Testis (tissue), 2 donors: ENCODE results near the gene ELK4.

Experiments
- CTCF ChIP-seq, 3 experiments: fragments of 450-650 bp in 2 of 3; fragments of 200-600 bp in 1 of 3; sonication (generic) in 1 of 3; IDR thresholded peaks; one replicate each; pipeline ENCODE4 v1.5.1; 2016 to 2019; ENCODE audit warnings: antibody characterized with exemption in 3 of 3, mild to moderate bottlenecking in 2 of 3, moderate library complexity in 1 of 3
- POLR2A ChIP-seq: fragments of 450-650 bp; IDR thresholded peaks from one replicate; pipeline ENCODE4 v1.6.1; 2017; ENCODE audit warnings: antibody characterized with exemption, mild to moderate bottlenecking, moderate library complexity

- TF ChIP-seq CTCF (IDR thresholded peaks at IDR 0.05) (no peak), POLR2A (no peak)
Measured at GRCh38 chr1:205631010-205631767, 622 bp downstream of the ELK4 start.
